ENCODE results near the gene PCMTD2. TPM values are rescaled to one million over a fixed set of nuclear protein-coding genes. Genes with fewer than 3 reads are reported as not detected.

Gene PCMTD2
- total RNA-seq (10 to 100 TPM; 36.8 to 37.4 TPM), polyA plus RNA-seq (58.8 TPM)

- ChIA-PET CTCF (interaction anchor here (1.7 kb wide), 1 partner anchor 30 kb away, joined by 5 read pairs; no protein-coding TSS in a partner anchor), POLR2A (interaction anchor here (0.8 kb wide), 1 partner anchor 235 kb away, joined by 4 read pairs; no protein-coding TSS in a partner anchor)
- Histone ChIP-seq H3K4me3 (ENCODE audit: low read length) (peak within 1 kb of the TSS; percentile 86), H3K4me1 (ENCODE audit: insufficient read depth, low read length) (peaks cover 51% of the 10 kb centered on the region), H3K36me3 (ENCODE audit: insufficient read depth, low read length) (no peaks in the 10 kb centered on the region), H3K27ac (ENCODE audit: low read depth, low read length) (peak within 1 kb of the TSS; percentile 72), H3K9me3 (ENCODE audit: low read length) (no peaks in the 10 kb centered on the region), H3K27me3 (ENCODE audit: insufficient read depth, low read length, poor library complexity, severe bottlenecking) (no peaks in the 10 kb centered on the region)
- Mint-ChIP-seq H3K4me3 (peak within 1 kb of the TSS; percentile 88 to 97 (median 92)), H3K36me3 (peaks cover 0 to 24% (median 0%) of the 10 kb centered on the region in 3 donors), H3K27me3 (peaks cover 20% of the 10 kb centered on the region in 2 donors), H3K9me3 (no peaks in the 10 kb centered on the region), H3K4me1 (peaks cover 50 to 56% (median 52%) of the 10 kb centered on the region in 3 donors), H3K27ac (peak within 1 kb of the TSS; percentile 87 to 95 (median 92))
- DNase-seq, result peak; percentile 77 to 89 (median 86)
These were observed at the start of gene PCMTD2 for GRCh38 chr20:64255361-64256281. PCMTD2 (plus strand) TSS chr20:64255748; CDS start chr20:64259966, 4,218 bp downstream.

GRCh38 chr20:64206614-64207013, 48.9 kb upstream of the PCMTD2 start:
- Mint-ChIP-seq H3K9me3 (peaks cover 0 to 2% (median 0%) of the 10 kb centered on the region in 5 donors), H3K27me3 (peaks cover 7 to 30% of the 10 kb centered on the region in 2 donors), H3K4me1 (no peaks in the 10 kb centered on the region), H3K36me3 (peaks cover 0 to 4% (median 0%) of the 10 kb centered on the region in 3 donors), H3K27ac (no peak overlapping the region), H3K4me3 (no peak overlapping the region)
- Histone ChIP-seq H3K36me3 (ENCODE audit: insufficient read depth, low read length) (no peaks in the 10 kb centered on the region), H3K4me1 (ENCODE audit: insufficient read depth, low read length) (no peaks in the 10 kb centered on the region), H3K27ac (ENCODE audit: low read depth, low read length) (no peak overlapping the region), H3K4me3 (ENCODE audit: low read length) (no peak overlapping the region), H3K9me3 (ENCODE audit: low read length) (no peaks in the 10 kb centered on the region), H3K27me3 (ENCODE audit: insufficient read depth, low read length, poor library complexity, severe bottlenecking) (no peaks in the 10 kb centered on the region)
- ChIA-PET POLR2A (no interaction called here), CTCF (no interaction called here)
- DNase-seq, result no peak

GRCh38 chr20:64207641-64208590, 47.6 kb upstream of the PCMTD2 start:
- Mint-ChIP-seq H3K9me3 (peaks cover 0 to 2% (median 0%) of the 10 kb centered on the region in 5 donors), H3K4me3 (no peak overlapping the region), H3K4me1 (no peaks in the 10 kb centered on the region), H3K27ac (no peak overlapping the region), H3K27me3 (peaks cover 7 to 27% of the 10 kb centered on the region in 2 donors), H3K36me3 (peaks cover 0 to 4% (median 0%) of the 10 kb centered on the region in 3 donors)
- Histone ChIP-seq H3K4me1 (ENCODE audit: insufficient read depth, low read length) (no peaks in the 10 kb centered on the region), H3K27me3 (ENCODE audit: insufficient read depth, low read length, poor library complexity, severe bottlenecking) (no peaks in the 10 kb centered on the region), H3K36me3 (ENCODE audit: insufficient read depth, low read length) (no peaks in the 10 kb centered on the region), H3K4me3 (ENCODE audit: low read length) (no peak overlapping the region), H3K9me3 (ENCODE audit: low read length) (no peaks in the 10 kb centered on the region), H3K27ac (ENCODE audit: low read depth, low read length) (no peak overlapping the region)
- ChIA-PET CTCF (no interaction called here), POLR2A (no interaction called here)
- no peak for DNase-seq

GRCh38 chr20:64209148-64209547, 46.4 kb upstream of the PCMTD2 start:
- Mint-ChIP-seq H3K36me3 (peaks cover 0 to 4% (median 0%) of the 10 kb centered on the region in 3 donors), H3K4me3 (no peak overlapping the region), H3K4me1 (peaks cover 0 to under 1% (median 0%) of the 10 kb centered on the region in 3 donors), H3K27ac (peak overlapping the region in 3 of 8 donors; percentile 1 to 62 (median 38)), H3K27me3 (peaks cover 7 to 24% of the 10 kb centered on the region in 2 donors), H3K9me3 (peaks cover 0 to 2% (median 0%) of the 10 kb centered on the region in 5 donors)
- Histone ChIP-seq H3K27ac (ENCODE audit: low read depth, low read length) (no peak overlapping the region), H3K4me3 (ENCODE audit: low read length) (no peak overlapping the region), H3K4me1 (ENCODE audit: insufficient read depth, low read length) (no peaks in the 10 kb centered on the region), H3K36me3 (ENCODE audit: insufficient read depth, low read length) (no peaks in the 10 kb centered on the region), H3K9me3 (ENCODE audit: low read length) (no peaks in the 10 kb centered on the region), H3K27me3 (ENCODE audit: insufficient read depth, low read length, poor library complexity, severe bottlenecking) (no peaks in the 10 kb centered on the region)
- DNase-seq, result no peak
- POLR2A ChIA-PET, result no interaction called here
- CTCF ChIA-PET, result no interaction called here

- ChIA-PET POLR2A (no interaction called here), CTCF (no interaction called here)
- Histone ChIP-seq H3K36me3 (ENCODE audit: insufficient read depth, low read length) (no peaks in the 10 kb centered on the region), H3K4me3 (ENCODE audit: low read length) (no peak overlapping the region), H3K9me3 (ENCODE audit: low read length) (no peaks in the 10 kb centered on the region), H3K27me3 (ENCODE audit: insufficient read depth, low read length, poor library complexity, severe bottlenecking) (no peaks in the 10 kb centered on the region), H3K4me1 (ENCODE audit: insufficient read depth, low read length) (peaks cover 8% of the 10 kb centered on the region), H3K27ac (ENCODE audit: low read depth, low read length) (no peak overlapping the region)
- DNase-seq, result no peak
- Mint-ChIP-seq H3K36me3 (peaks cover 0 to 2% (median 0%) of the 10 kb centered on the region in 3 donors), H3K27ac (no peak overlapping the region), H3K9me3 (peaks cover 0 to 2% (median 0%) of the 10 kb centered on the region in 5 donors), H3K4me3 (no peak overlapping the region), H3K4me1 (peaks cover 3 to 13% (median 12%) of the 10 kb centered on the region in 3 donors), H3K27me3 (peaks cover 9 to 14% of the 10 kb centered on the region in 2 donors)
These were observed 44.7 kb upstream of the PCMTD2 start for GRCh38 chr20:64210656-64211369.

GRCh38 chr20:64211874-64212658, 43.5 kb upstream of the PCMTD2 start:
- Histone ChIP-seq H3K4me1 (ENCODE audit: insufficient read depth, low read length) (peaks cover 8% of the 10 kb centered on the region), H3K4me3 (ENCODE audit: low read length) (no peak overlapping the region), H3K27ac (ENCODE audit: low read depth, low read length) (no peak overlapping the region), H3K36me3 (ENCODE audit: insufficient read depth, low read length) (no peaks in the 10 kb centered on the region), H3K9me3 (ENCODE audit: low read length) (no peaks in the 10 kb centered on the region), H3K27me3 (ENCODE audit: insufficient read depth, low read length, poor library complexity, severe bottlenecking) (no peaks in the 10 kb centered on the region)
- peaks cover 9 to 11% of the 10 kb centered on the region in 2 donors for H3K27me3 Mint-ChIP-seq
- POLR2A ChIA-PET, result no interaction called here
- peak overlapping the region in 1 of 8 donors; percentile 68 for H3K27ac Mint-ChIP-seq
- DNase-seq, result no peak
- peaks cover 3 to 17% (median 14%) of the 10 kb centered on the region in 3 donors for H3K4me1 Mint-ChIP-seq
- H3K36me3 Mint-ChIP-seq, result no peaks in the 10 kb centered on the region
- no peaks in the 10 kb centered on the region for H3K9me3 Mint-ChIP-seq
- no peak overlapping the region for H3K4me3 Mint-ChIP-seq
- CTCF ChIA-PET, result no interaction called here

- ChIA-PET CTCF (no interaction called here), POLR2A (no interaction called here)
- Histone ChIP-seq H3K27me3 (ENCODE audit: insufficient read depth, low read length, poor library complexity, severe bottlenecking) (no peaks in the 10 kb centered on the region), H3K9me3 (ENCODE audit: low read length) (no peaks in the 10 kb centered on the region), H3K27ac (ENCODE audit: low read depth, low read length) (no peak overlapping the region), H3K4me3 (ENCODE audit: low read length) (no peak overlapping the region), H3K4me1 (ENCODE audit: insufficient read depth, low read length) (peaks cover 8% of the 10 kb centered on the region), H3K36me3 (ENCODE audit: insufficient read depth, low read length) (no peaks in the 10 kb centered on the region)
- Mint-ChIP-seq H3K9me3 (no peaks in the 10 kb centered on the region), H3K4me3 (no peak overlapping the region), H3K27ac (no peak overlapping the region), H3K4me1 (peaks cover 3 to 17% (median 14%) of the 10 kb centered on the region in 3 donors), H3K27me3 (peaks cover 9 to 11% of the 10 kb centered on the region in 2 donors), H3K36me3 (no peaks in the 10 kb centered on the region)
- DNase-seq, result no peak
These were observed 42.8 kb upstream of the PCMTD2 start for GRCh38 chr20:64212755-64213154.
